Mesothelial cell of epicardium (in vitro differentiated cells): ENCODE measurements around the gene NSG2. TPM values are rescaled to one million over a fixed set of nuclear protein-coding genes. Genes with fewer than 3 reads are reported as not detected.

Experiments used
- DNase-seq, 2 experiments: peaks; one replicate each; pipeline ENCODE4 v3.0.0; 2021; ENCODE audit warnings: low spot score in 2 of 2; ENCODE audit not compliant: unreplicated experiment in 2 of 2
- H3K27ac Mint-ChIP-seq: 2 replicates; pipeline ENCODE4 v1.8.0; 2021; ENCODE audit warnings: mixed read lengths
- H3K27me3 Mint-ChIP-seq: 2 replicates; pipeline ENCODE4 v1.8.0; 2021; ENCODE audit warnings: low read depth, mixed read lengths
- H3K36me3 Mint-ChIP-seq: 2 replicates; pipeline ENCODE4 v1.8.0; 2021; ENCODE audit warnings: mixed read lengths
- H3K4me1 Mint-ChIP-seq: 2 replicates; pipeline ENCODE4 v1.8.0; 2021; ENCODE audit warnings: mixed read lengths
- H3K4me3 Mint-ChIP-seq: 2 replicates; pipeline ENCODE4 v1.8.0; 2021; ENCODE audit warnings: mild to moderate bottlenecking, moderate library complexity, mixed read lengths
- H3K9me3 Mint-ChIP-seq: 2 replicates; pipeline ENCODE4 v1.8.0; 2021; ENCODE audit warnings: mixed read lengths
- total RNA-seq: library from RNA; stranded (reverse); gene quantifications from 3 replicates; pipeline ENCODE4 v1.2.1, GENCODE V29; 2021
- TF ChIP-seq, protein P1 (sequence below): fragments of 200-600 bp; sonication (generic); IDR thresholded peaks from one replicate; pipeline ENCODE4 v1.5.0; 2021; ENCODE audit warnings: antibody characterized with exemption; ENCODE audit not compliant: unreplicated experiment

NSG2 gene
- total RNA-seq, 1 donor from 2014 or later, result not detected

DNA sequence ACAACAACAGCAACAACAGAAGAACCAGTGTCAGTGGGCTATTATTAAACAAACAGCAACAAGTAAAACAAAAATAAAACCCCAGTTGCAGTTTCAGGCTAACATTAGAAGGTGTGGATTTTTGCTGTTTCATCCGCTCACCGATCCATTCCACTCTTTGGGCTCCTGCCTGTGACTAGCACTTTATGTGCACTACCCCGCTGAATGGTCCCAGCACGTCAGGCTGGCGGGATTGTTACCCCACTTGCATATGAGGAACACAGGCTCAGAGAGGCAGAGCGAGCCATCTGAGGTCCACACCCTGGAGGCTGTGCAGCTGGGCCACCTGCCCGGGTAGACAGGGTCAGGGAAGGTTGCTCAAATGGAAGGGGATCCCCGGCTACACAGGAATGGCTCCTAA lies 26.0 kb downstream of the NSG2 start:
- Mint-ChIP-seq H3K4me1 (peaks cover 11% of the 10 kb centered on the region), H3K27me3 (peaks cover 26% of the 10 kb centered on the region), H3K4me3 (no peak overlapping the region), H3K9me3 (no peaks in the 10 kb centered on the region), H3K27ac (no peak overlapping the region), H3K36me3 (no peaks in the 10 kb centered on the region)
- TF ChIP-seq, protein P1, sequence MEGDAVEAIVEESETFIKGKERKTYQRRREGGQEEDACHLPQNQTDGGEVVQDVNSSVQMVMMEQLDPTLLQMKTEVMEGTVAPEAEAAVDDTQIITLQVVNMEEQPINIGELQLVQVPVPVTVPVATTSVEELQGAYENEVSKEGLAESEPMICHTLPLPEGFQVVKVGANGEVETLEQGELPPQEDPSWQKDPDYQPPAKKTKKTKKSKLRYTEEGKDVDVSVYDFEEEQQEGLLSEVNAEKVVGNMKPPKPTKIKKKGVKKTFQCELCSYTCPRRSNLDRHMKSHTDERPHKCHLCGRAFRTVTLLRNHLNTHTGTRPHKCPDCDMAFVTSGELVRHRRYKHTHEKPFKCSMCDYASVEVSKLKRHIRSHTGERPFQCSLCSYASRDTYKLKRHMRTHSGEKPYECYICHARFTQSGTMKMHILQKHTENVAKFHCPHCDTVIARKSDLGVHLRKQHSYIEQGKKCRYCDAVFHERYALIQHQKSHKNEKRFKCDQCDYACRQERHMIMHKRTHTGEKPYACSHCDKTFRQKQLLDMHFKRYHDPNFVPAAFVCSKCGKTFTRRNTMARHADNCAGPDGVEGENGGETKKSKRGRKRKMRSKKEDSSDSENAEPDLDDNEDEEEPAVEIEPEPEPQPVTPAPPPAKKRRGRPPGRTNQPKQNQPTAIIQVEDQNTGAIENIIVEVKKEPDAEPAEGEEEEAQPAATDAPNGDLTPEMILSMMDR, result no peak
- DNase-seq, result no peak

DNA sequence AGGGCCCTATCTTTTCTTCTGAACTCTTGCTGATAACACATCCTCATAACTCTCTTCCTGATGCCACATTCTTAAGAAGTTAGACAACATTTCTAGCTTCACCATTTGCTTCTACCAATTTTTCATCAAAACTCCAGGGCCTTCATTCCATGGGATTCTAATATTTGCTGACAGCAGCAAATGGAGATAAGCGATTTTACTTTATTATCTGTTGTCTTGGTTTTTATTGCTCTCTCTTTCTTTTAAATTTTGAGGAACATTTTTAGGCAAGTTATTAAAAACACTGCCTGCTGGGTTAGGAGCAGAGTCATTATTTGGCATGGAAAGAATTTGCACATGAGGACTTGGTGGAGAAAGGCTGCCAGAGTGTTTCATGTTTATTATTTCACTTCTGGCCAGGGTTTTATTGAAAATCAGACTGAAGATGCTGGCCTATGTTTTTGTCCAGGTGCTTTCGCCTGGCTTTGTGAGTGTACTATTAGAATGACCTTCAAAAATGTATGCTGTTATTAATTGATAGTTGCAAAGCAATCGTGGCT lies 27.7 kb downstream of the NSG2 start:
- no peaks in the 10 kb centered on the region for H3K9me3 Mint-ChIP-seq
- TF ChIP-seq, protein P1, result no peak
- peaks cover 26% of the 10 kb centered on the region for H3K27me3 Mint-ChIP-seq
- no peak for DNase-seq
- no peak overlapping the region for H3K4me3 Mint-ChIP-seq
- peaks cover 6% of the 10 kb centered on the region for H3K4me1 Mint-ChIP-seq
- H3K36me3 Mint-ChIP-seq, result no peaks in the 10 kb centered on the region
- H3K27ac Mint-ChIP-seq, result no peak overlapping the region

DNA sequence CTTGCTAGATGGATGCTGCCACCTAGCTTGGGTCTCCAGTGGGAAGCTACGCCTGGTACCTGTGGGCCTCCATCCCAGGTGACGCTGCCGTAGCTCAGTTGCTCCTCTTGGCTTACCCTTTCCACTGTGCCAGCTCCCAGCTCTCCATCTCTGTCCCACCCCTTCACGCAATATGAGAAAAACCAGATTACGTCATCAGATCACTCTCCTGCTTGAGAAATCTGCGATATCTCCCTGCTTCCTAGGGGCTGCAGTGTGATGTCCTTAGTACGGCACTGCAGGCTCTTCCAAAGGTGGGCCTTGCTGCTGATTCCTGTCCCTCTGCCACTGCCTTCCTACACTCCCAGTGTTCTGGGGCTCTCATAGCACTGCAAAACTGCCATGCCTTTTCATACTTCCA lies 28.9 kb downstream of the NSG2 start:
- peaks cover 6% of the 10 kb centered on the region for H3K4me1 Mint-ChIP-seq
- H3K27ac Mint-ChIP-seq, result no peak overlapping the region
- TF ChIP-seq, protein P1, result no peak
- no peaks in the 10 kb centered on the region for H3K36me3 Mint-ChIP-seq
- DNase-seq, result no peak
- no peak overlapping the region for H3K4me3 Mint-ChIP-seq
- no peaks in the 10 kb centered on the region for H3K9me3 Mint-ChIP-seq
- H3K27me3 Mint-ChIP-seq, result peaks cover 27% of the 10 kb centered on the region

DNA sequence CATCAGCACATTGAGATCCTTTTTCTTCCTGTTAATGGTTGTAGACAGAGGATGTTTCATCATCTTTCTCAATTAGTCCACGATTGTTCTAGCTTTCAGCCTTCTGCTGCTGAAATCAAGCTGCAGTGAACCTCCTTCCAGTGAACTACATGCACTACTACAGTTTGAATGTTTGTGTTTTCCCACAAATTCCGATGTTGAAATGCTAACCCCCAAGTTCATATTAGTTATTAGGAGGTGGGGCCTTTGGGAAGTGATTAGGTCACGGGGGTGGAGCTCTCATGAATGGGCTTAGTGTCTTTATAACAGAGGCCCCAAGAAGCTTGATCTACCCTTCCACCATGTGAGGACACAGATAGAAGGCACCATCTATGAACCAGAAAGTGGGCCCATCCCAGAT lies 32.9 kb downstream of the NSG2 start:
- H3K27ac Mint-ChIP-seq, result no peak overlapping the region
- peaks cover under 1% of the 10 kb centered on the region for H3K4me1 Mint-ChIP-seq
- no peaks in the 10 kb centered on the region for H3K36me3 Mint-ChIP-seq
- no peaks in the 10 kb centered on the region for H3K9me3 Mint-ChIP-seq
- DNase-seq, result no peak
- TF ChIP-seq, protein P1, result no peak
- H3K4me3 Mint-ChIP-seq, result no peak overlapping the region
- H3K27me3 Mint-ChIP-seq, result peaks cover 37% of the 10 kb centered on the region

DNA sequence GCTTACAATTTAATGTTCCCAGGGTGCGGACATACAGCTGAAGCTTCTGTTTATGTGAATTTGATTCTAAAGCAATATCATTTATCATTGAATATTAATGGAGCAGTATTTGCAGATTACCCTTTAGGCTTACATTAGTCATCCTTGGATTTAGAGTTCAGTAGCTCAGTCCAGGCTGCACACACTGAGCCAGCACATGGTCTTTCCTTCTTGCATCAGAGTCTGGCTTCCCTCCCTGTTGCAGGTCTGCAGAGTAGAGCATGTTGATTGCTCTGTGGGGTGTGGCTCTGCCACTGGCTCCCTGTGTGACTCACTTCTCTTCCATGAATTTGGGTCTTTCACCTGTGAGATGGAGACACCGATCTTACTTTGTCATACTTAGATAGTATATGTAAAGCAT lies 36.8 kb downstream of the NSG2 start:
- Mint-ChIP-seq H3K9me3 (no peaks in the 10 kb centered on the region), H3K4me1 (no peaks in the 10 kb centered on the region), H3K36me3 (no peaks in the 10 kb centered on the region), H3K4me3 (no peak overlapping the region), H3K27me3 (peaks cover 45% of the 10 kb centered on the region), H3K27ac (no peak overlapping the region)
- DNase-seq, result no peak
- TF ChIP-seq, protein P1, result no peak
